Natural killer cell (primary cell): ENCODE measurements around the gene CERS6. TPM values are rescaled to one million over a fixed set of nuclear protein-coding genes. Genes with fewer than 3 reads are reported as not detected.

Source experiments
- ATAC-seq, 3 donors: fragments of 150-1000 bp in 2 of 3; fragments of 200-7000 bp in 1 of 3; cut with Tn5 transposase; 1 replicate in 1 of 3; 2 replicates in 2 of 3; pipeline ENCODE4 v1.10.0; 2021; ENCODE audit warnings: mild to moderate bottlenecking in 2 of 3, moderate library complexity in 2 of 3
- DNase-seq, 2 donors: peaks; one replicate each; pipeline versions ENCODE4 v3.0.0 to v3.0.0-alpha.2; 2013 to 2021; ENCODE audit warnings: mixed read lengths in 1 of 2
- H3K27ac ChIP-seq: one replicate; pipeline ENCODE4 v1.5.1; 2013; ENCODE audit warnings: mild to moderate bottlenecking, low read length
- H3K27me3 ChIP-seq: one replicate; pipeline ENCODE4 v1.6.1; 2013; ENCODE audit warnings: low read length; ENCODE audit not compliant: control insufficient read depth, insufficient read depth
- H3K36me3 ChIP-seq: one replicate; pipeline ENCODE4 v1.6.1; 2013; ENCODE audit warnings: low read length; ENCODE audit not compliant: control insufficient read depth, insufficient read depth
- H3K4me1 ChIP-seq: one replicate; pipeline ENCODE4 v1.6.1; 2013; ENCODE audit warnings: low read length; ENCODE audit not compliant: control insufficient read depth, insufficient read depth
- H3K4me3 ChIP-seq: one replicate; pipeline ENCODE4 v1.5.1; 2013; ENCODE audit warnings: low read length
- H3K9me3 ChIP-seq: one replicate; pipeline ENCODE4 v1.6.1; 2013; ENCODE audit warnings: low read length; ENCODE audit not compliant: control insufficient read depth, insufficient read depth
- H3K27ac Mint-ChIP-seq, 2 donors: one replicate each; pipeline ENCODE4 v1.8.0; 2022; ENCODE audit warnings: mild to moderate bottlenecking in 2 of 2, mixed read lengths in 2 of 2, moderate library complexity in 1 of 2
- H3K27me3 Mint-ChIP-seq, 2 donors: one replicate each; pipeline ENCODE4 v1.8.0; 2022; ENCODE audit warnings: low read depth in 2 of 2, mixed read lengths in 2 of 2
- H3K36me3 Mint-ChIP-seq: one replicate; pipeline ENCODE4 v1.8.0; 2022; ENCODE audit warnings: mixed read lengths
- H3K4me1 Mint-ChIP-seq, 2 donors: one replicate each; pipeline ENCODE4 v1.8.0; 2022; ENCODE audit warnings: mixed read lengths in 2 of 2
- H3K4me3 Mint-ChIP-seq: one replicate; pipeline ENCODE4 v1.8.0; 2022; ENCODE audit warnings: mild to moderate bottlenecking, moderate library complexity, mixed read lengths
- H3K9me3 Mint-ChIP-seq, 2 donors: one replicate each; pipeline ENCODE4 v1.8.0; 2022; ENCODE audit warnings: mixed read lengths in 2 of 2
- WGBS: methylation state at CpG from one replicate; pipeline ENCODE4 v1.1.7; 2013; ENCODE audit warnings: missing lambda C conversion rate; ENCODE audit not compliant: insufficient coverage; 5-methylcytosine and 5-hydroxymethylcytosine counted together
- intact Hi-C: fragments of 100-400 bp; cut with micrococcal nuclease; formaldehyde crosslinking; loops from one replicate; pipeline ENCODE4 v1.14.2; 2022
- total RNA-seq, 4 donors: library from RNA; stranded (reverse); fragments of 120-200 nt in 1 of 4; gene quantifications; one replicate each; pipeline versions ENCODE4 v1.2.3 to v1.2.4, GENCODE V29; 2013 to 2022
- TF ChIP-seq, protein P1 (sequence below): fragments of 200-600 bp; IDR thresholded peaks from one replicate; pipeline ENCODE4 v1.8.0; 2022; ENCODE audit warnings: antibody characterized with exemption

Gene CERS6
- total RNA-seq, 3 donors from 2014 or later (not counting 1 experiment from before 2014, with no cell fraction given), result 9.1 to 13.5 (median 11.8) TPM

- Histone ChIP-seq H3K27ac (no peak overlapping the region), H3K4me1 (no peaks in the 10 kb centered on the region), H3K4me3 (no peak overlapping the region), H3K9me3 (peaks cover 2% of the 10 kb centered on the region), H3K27me3 (no peaks in the 10 kb centered on the region), H3K36me3 (no peaks in the 10 kb centered on the region)
- WGBS, result 97% methylated on average over 4 of the region's 5 CpGs
- Mint-ChIP-seq H3K36me3 (no peaks in the 10 kb centered on the region), H3K4me3 (no peak overlapping the region), H3K27ac (no peak overlapping the region), H3K9me3 (no peaks in the 10 kb centered on the region), H3K4me1 (peaks cover 23 to 26% of the 10 kb centered on the region in 2 donors), H3K27me3 (no peaks in the 10 kb centered on the region)
- ATAC-seq (no peak), DNase-seq (no peak)
- TF ChIP-seq, protein P1, sequence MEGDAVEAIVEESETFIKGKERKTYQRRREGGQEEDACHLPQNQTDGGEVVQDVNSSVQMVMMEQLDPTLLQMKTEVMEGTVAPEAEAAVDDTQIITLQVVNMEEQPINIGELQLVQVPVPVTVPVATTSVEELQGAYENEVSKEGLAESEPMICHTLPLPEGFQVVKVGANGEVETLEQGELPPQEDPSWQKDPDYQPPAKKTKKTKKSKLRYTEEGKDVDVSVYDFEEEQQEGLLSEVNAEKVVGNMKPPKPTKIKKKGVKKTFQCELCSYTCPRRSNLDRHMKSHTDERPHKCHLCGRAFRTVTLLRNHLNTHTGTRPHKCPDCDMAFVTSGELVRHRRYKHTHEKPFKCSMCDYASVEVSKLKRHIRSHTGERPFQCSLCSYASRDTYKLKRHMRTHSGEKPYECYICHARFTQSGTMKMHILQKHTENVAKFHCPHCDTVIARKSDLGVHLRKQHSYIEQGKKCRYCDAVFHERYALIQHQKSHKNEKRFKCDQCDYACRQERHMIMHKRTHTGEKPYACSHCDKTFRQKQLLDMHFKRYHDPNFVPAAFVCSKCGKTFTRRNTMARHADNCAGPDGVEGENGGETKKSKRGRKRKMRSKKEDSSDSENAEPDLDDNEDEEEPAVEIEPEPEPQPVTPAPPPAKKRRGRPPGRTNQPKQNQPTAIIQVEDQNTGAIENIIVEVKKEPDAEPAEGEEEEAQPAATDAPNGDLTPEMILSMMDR, result no peak
- intact Hi-C loops, result no loop called here
Measured at GRCh38 chr2:168571061-168571460, 115.0 kb downstream of the CERS6 start.

DNA sequence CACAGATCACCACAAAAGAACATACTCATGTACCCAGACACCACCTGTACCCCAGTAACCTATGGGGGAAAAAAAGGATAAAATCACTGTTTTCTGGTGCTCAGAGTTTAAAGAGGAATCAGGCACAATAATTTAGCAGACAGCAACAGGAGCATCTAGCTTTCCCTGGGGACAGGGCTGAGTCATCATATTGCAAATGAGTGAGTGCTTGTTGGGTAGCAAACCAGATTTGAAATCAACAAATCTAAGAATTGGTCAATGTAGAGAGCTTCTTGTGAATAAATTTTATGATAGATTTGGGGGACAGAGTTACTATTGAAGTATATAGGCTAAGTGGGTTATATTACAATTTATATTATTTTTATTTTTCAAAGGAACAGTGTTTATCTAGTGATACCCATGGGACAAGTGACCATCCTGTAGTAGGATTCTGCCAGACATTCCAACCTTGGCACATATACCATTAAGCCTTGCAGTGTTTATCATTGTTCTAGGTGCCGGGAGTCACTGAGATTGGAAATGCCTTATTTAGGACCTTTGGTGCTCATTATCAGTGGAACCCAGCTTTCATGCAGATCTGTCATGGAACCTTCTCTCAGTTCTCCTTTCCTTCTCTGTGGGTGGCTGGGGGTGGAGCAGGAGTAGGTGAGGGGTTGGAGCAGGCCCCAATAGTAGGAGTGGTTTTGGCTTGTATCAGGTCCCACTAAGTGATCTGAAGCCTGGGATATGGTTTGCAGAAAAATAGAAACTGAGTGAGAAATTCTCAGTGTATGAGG, 117.2 kb downstream of the CERS6 start:
- no peak overlapping the region for H3K27ac Mint-ChIP-seq
- DNase-seq (no peak), ATAC-seq (no peak)
- Histone ChIP-seq H3K9me3 (peaks cover 2% of the 10 kb centered on the region), H3K27ac (no peak overlapping the region), H3K4me1 (no peaks in the 10 kb centered on the region), H3K36me3 (no peaks in the 10 kb centered on the region), H3K4me3 (no peak overlapping the region), H3K27me3 (no peaks in the 10 kb centered on the region)
- no peaks in the 10 kb centered on the region for H3K9me3 Mint-ChIP-seq
- intact Hi-C loops, result no loop called here
- H3K4me1 Mint-ChIP-seq, result peaks cover 23 to 26% of the 10 kb centered on the region in 2 donors
- no peaks in the 10 kb centered on the region for H3K27me3 Mint-ChIP-seq
- TF ChIP-seq, protein P1, result no peak
- 100% methylated on average over 1 of the region's 1 CpG for WGBS
- H3K36me3 Mint-ChIP-seq, result no peaks in the 10 kb centered on the region
- no peak overlapping the region for H3K4me3 Mint-ChIP-seq

- Mint-ChIP-seq H3K36me3 (no peaks in the 10 kb centered on the region), H3K4me3 (no peak overlapping the region), H3K27ac (peak overlapping the region; percentile 4 to 19), H3K27me3 (no peaks in the 10 kb centered on the region), H3K9me3 (no peaks in the 10 kb centered on the region), H3K4me1 (peaks cover 14 to 20% of the 10 kb centered on the region in 2 donors)
- H3K27me3 ChIP-seq, result no peaks in the 10 kb centered on the region
- H3K27ac ChIP-seq, result no peak overlapping the region
- no peak overlapping the region for H3K4me3 ChIP-seq
- H3K9me3 ChIP-seq, result peaks cover 2% of the 10 kb centered on the region
- H3K4me1 ChIP-seq, result no peaks in the 10 kb centered on the region
- intact Hi-C loops, result no loop called here
- TF ChIP-seq, protein P1, result no peak
- no peak for DNase-seq
- WGBS, result 77% methylated on average over 2 of the region's 4 CpGs
- ATAC-seq, result peak in 1 of 3 donors; percentile 34
- H3K36me3 ChIP-seq, result no peaks in the 10 kb centered on the region
Measured at GRCh38 chr2:168574856-168575630, 119.0 kb downstream of the CERS6 start.
